ENCODE data around the gene PURA.

Gene PURA

DNA sequence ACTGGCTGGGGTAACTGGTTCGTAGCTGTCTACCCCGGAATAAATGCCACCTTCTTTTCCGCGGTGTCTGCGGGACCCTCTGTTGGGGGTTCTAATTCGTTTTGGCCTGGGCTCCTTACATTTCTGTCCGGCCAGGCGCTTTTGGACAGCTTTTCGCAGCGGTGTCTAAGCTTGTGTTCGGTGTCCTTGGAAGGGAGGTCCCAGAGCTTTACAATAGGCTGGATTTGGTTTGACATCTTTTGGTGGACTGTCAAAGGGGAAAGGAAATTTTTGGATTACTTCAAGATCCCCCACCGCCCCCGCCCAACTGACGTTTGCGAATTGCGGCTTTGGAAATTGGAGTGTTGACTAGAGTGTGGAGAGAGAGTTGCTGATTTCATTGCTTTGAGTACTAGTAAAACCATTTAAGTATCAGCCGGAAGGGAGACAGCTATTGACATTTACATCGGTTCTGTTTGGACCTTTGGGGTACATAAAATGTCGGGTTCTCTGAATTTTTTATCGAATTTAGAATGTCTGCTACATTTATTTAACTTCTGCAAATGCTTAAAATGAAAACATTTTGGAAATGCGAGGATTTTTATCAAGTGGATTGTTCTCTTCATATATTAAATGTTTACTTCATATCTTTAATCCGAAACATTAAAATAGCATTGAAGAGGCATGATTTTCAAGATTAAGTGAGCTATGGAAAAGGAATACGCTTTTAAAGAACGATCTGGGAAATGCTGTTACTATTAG is 4.7 kb upstream of the PURA start:
- no peak for DNase-seq (ENCODE audit: low read depth)
- TF ChIP-seq, protein P1, sequence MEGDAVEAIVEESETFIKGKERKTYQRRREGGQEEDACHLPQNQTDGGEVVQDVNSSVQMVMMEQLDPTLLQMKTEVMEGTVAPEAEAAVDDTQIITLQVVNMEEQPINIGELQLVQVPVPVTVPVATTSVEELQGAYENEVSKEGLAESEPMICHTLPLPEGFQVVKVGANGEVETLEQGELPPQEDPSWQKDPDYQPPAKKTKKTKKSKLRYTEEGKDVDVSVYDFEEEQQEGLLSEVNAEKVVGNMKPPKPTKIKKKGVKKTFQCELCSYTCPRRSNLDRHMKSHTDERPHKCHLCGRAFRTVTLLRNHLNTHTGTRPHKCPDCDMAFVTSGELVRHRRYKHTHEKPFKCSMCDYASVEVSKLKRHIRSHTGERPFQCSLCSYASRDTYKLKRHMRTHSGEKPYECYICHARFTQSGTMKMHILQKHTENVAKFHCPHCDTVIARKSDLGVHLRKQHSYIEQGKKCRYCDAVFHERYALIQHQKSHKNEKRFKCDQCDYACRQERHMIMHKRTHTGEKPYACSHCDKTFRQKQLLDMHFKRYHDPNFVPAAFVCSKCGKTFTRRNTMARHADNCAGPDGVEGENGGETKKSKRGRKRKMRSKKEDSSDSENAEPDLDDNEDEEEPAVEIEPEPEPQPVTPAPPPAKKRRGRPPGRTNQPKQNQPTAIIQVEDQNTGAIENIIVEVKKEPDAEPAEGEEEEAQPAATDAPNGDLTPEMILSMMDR (conservative IDR thresholded peaks at IDR 0.05; ENCODE audit: low read depth, low read length) = no peak
- H3K4me3 ChIP-seq (ENCODE audit: low read depth, low read length) = peak overlapping the region; percentile 76

DNA sequence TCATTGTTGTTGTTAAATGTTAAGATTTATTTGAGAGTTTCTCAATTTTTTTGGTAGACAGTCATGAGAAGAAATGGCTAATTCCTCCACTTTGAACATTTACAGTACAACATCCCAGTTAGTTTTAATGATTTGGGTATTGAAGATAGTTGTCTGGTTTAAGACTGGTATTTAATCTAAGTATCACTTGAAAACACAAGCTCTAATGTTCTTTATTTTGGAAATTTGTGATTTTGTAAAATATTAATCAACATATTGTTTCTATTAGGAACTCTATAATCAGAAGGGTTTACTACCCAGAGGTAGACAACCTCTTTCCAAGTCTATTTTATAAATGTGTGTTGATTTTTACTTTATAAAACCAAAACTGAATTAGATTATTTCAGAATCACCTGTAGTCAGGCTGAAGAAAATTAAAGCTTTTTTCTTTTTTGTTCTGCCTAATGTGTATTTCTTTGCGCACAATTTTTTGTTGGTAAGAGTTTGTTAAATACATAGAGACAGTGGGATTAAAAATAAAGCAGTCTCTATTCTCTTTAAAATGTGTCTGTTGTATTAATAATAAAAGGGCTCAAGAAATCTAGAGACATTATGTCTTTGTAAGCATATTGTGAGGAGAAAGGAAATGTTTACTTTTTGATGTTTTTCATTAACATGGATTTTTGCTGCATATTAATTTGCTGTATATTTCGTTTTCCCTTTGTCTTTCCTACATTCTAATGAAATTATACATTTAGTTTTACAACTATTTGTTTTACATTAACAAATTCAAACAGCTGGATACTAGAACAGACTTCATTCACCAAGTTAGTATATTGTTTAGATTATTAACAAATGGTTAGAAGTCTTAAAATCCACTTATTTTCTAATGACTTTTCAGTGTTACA is 3.9 kb upstream of the PURA start:
- no peak for DNase-seq (ENCODE audit: low read depth)
- TF ChIP-seq, protein P1 (conservative IDR thresholded peaks at IDR 0.05; ENCODE audit: low read depth, low read length) = no peak
- no peak overlapping the region for H3K4me3 ChIP-seq (ENCODE audit: low read depth, low read length)

DNA sequence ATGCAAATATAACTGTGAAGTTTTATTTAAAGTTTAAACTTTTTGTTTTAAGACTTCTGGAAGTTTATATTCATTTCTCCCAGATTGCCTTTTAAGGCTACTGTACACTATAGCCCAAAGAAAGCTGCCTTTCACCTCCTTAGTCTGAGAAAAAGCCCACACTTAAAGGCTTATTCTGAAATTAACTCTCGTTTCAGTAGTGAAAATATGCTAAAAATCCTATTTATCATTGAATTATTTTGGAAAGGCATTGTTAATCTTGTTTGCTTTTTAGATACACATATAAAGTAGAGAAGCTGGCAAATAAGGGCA is 3.3 kb upstream of the PURA start:
- no peak for DNase-seq (ENCODE audit: low read depth)
- no peak overlapping the region for H3K4me3 ChIP-seq (ENCODE audit: low read depth, low read length)
- TF ChIP-seq, protein P1 (conservative IDR thresholded peaks at IDR 0.05; ENCODE audit: low read depth, low read length) = no peak

DNA sequence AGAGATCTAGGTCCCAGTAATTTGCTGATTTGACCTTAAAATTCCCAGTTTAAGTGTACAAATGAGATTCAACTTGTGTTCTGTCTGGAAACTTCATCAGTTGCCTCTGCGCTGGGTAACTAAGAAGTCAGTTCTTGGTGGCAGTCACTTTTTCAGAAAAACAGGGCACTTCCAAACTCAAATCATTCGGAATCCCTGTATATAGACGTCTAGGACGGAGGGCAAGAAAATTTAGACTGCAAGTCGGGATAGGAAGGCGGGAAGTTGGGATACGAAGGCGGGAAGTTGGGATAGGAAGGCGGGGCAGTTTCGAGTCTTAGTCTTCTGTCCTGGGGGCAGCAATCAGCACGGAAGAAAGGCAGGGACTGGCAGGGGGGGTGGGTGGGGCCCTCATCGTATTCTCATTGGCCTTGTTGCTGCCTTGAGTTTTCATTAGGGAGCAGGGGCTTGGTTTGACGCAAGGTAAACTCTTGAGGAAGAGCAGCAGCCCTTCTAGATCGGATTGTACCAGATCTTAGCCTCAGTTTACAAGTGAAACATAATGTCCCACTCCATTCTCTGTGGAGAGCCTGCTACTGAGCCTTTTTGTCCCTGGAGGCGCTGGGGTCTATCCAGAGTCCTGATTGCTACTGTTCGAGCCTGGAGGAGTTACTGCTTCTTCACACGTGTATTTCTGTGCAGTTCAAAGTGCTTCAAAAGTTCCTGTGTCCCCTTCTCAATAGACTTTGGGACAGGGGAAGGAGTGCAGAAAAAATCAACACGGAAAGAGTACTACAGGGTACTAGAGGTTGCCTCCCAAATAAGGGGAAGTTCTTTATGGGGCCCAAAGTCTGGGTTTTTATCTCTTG is 2.7 kb upstream of the PURA start:
- no peak for DNase-seq (ENCODE audit: low read depth)
- TF ChIP-seq, protein P1 (conservative IDR thresholded peaks at IDR 0.05; ENCODE audit: low read depth, low read length) = no peak
- H3K4me3 ChIP-seq (ENCODE audit: low read depth, low read length) = no peak overlapping the region

DNA sequence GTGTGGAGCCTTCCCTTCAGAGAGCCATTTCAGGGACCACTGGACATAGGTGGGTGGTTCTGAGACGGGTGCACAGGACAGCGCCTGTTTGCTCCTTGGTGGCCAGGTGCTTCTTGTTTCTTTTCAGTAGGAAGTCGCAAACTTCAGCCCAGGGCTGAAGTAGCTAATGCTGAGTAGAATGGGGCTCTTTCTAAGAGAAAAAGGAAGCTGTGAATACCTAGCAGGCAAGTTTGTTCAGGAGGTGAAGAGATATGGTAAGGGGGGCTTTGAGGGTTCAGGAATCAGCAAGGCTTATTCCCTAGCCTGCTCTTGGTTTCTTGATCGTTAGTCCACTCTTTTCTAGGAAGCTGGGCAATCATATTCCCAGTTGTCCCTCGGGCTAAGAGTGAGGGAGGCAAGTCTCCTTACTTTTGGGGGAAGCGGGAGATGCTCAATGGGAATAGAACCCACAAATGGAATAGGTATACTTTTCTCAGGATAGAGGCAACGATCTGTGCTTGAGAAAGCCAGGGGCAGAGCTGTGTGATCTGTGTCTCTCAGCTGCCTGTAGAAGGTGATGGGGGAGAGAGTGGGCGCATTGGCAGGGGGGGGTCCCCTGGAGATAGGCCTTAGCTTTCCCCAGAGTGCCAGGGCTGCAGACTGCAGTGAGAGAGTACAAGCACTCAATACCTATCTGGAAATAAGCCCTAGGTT is 1.9 kb upstream of the PURA start:
- DNase-seq (ENCODE audit: low read depth) = no peak
- H3K4me3 ChIP-seq (ENCODE audit: low read depth, low read length) = no peak overlapping the region
- TF ChIP-seq, protein P1 (conservative IDR thresholded peaks at IDR 0.05; ENCODE audit: low read depth, low read length) = no peak

DNA sequence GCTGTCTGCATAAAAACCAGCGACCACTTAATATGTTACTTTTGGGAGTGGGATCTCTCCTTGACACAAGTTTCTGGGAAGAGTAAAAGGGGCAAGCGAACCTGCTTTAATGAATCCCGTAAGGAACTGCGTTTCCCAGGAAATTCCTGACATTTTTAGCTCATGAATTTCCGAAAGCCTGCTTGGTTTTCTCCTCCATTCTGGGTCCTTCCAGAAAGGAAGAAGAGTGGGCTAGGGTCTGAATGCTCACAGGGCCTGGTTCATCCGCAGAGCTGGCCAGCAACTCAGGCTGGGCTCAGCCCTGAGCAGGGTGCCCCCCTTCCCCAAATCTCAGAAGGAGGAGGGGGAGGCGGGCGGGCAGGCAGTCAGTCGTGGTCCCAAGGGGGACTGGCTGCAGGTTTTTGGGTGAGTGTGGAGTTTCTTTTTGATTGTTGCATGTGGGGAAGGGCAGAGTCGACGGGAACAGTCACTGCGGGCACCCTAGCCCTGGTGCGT is 1.2 kb upstream of the PURA start:
- peak overlapping the region; percentile 78 for H3K4me3 ChIP-seq (ENCODE audit: low read depth, low read length)
- TF ChIP-seq, protein P1 (conservative IDR thresholded peaks at IDR 0.05; ENCODE audit: low read depth, low read length) = no peak
- DNase-seq (ENCODE audit: low read depth) = no peak
